Ovary (tissue), 9 donors: ENCODE measurements around the gene ZDHHC19. TPM values are rescaled to one million over a fixed set of nuclear protein-coding genes. Genes with fewer than 3 reads are reported as not detected.

ENCODE experiments used
- DNase-seq, 5 donors: peaks; one replicate each; pipeline ENCODE4 v3.0.0-alpha.2; 2019 to 2020
- H3K27ac ChIP-seq, 2 donors: fragments of 200-600 bp; one replicate each; pipeline versions ENCODE4 v1.5.1 to v1.8.0; 2019 to 2022
- H3K27me3 ChIP-seq: fragments of 200-600 bp; one replicate; pipeline ENCODE4 v1.8.0; 2022
- H3K36me3 ChIP-seq: fragments of 200-600 bp; sonication (generic); one replicate; pipeline ENCODE4 v1.5.1; 2019
- H3K4me1 ChIP-seq: one replicate; pipeline ENCODE4 v1.8.1; 2013; ENCODE audit warnings: mild to moderate bottlenecking, moderate library complexity; ENCODE audit not compliant: insufficient read depth
- H3K4me3 ChIP-seq: fragments of 200-600 bp; sonication (generic); one replicate; pipeline ENCODE4 v1.5.1; 2017
- H3K9me3 ChIP-seq, 2 donors: fragments of 200-600 bp in 1 of 2; sonication (generic) in 1 of 2; one replicate each; pipeline versions ENCODE4 v1.5.1 to v1.8.1; 2013 to 2019; ENCODE audit warnings: mild to moderate bottlenecking in 1 of 2, moderate library complexity in 1 of 2
- CTCF ChIP-seq, 3 donors: fragments of 450-650 bp in 2 of 3; fragments of 200-600 bp in 1 of 3; IDR thresholded peaks; one replicate each; pipeline versions ENCODE4 v1.5.1 to v1.8.0; 2016 to 2022; ENCODE audit warnings: antibody characterized with exemption in 3 of 3, mild to moderate bottlenecking in 1 of 3
- EP300 ChIP-seq: sonication (generic); formaldehyde crosslinking; IDR thresholded peaks from one replicate; pipeline ENCODE4 v1.6.1; 2017; ENCODE audit warnings: antibody characterized with exemption
- POLR2A ChIP-seq: fragments of 450-650 bp; IDR thresholded peaks from one replicate; pipeline ENCODE4 v1.6.1; 2017; ENCODE audit warnings: antibody characterized with exemption, mild to moderate bottlenecking, moderate library complexity
- WGBS, 3 donors: extraction: QIAGEN DNeasy Blood & Tissue Kit in 1 of 3; methylation state at CpG; one replicate each; pipeline versions ENCODE4 v1.1.5 to v1.1.7; 2013 to 2017; 5-methylcytosine and 5-hydroxymethylcytosine counted together
- intact Hi-C, 4 donors: fragments of 100-400 bp; cut with DNase I; formaldehyde crosslinking; loops; one replicate each; pipeline versions ENCODE4 v1.11.0 to v1.15.1; 2022 to 2023
- polyA plus RNA-seq, 2 donors: library from polyadenylated mRNA; stranded (reverse); fragments of 200-250 nt in 1 of 2; fragments of 350-450 nt in 1 of 2; fragmentation: Illumina TruSeq in 1 of 2; extraction: RNeasy Lipid Tissue Mini Kit (QIAGEN cat#74804) in 1 of 2; gene quantifications; one replicate each; pipeline ENCODE4 v1.2.3, GENCODE V29; 2013 to 2014
- total RNA-seq, 7 donors: library from RNA; depleted of rRNA in 2 of 7; stranded (reverse); fragments of >200 nt in 2 of 7; fragmentation: NEBNext Ultra II Directional in 3 of 7; extraction: Animal tissue kit (Norgen Biotek cat#: 25700) in 3 of 7; gene quantifications; one replicate each; pipeline versions ENCODE4 v1.1.0 to v1.2.4, GENCODE V29; 2016 to 2023
- donor health status: DM: no; HTN: no; CAD: no; lungs with moderate emphysema.
- donor health status: DM: no; HTN: no; CAD: no.
- donor health status: Bipolar disorder and iron deficiency.
- donor health status: DM: yes; HTN: yes; CAD: no.
- donor health status: DM: no; HTN: no; CAD: no.
- donor health status: DM: yes; HTN: yes; CAD: no.

ZDHHC19 gene
- total and polyA plus RNA-seq, 9 donors = 0.24 to 9.3 (median 4.5) TPM

DNA sequence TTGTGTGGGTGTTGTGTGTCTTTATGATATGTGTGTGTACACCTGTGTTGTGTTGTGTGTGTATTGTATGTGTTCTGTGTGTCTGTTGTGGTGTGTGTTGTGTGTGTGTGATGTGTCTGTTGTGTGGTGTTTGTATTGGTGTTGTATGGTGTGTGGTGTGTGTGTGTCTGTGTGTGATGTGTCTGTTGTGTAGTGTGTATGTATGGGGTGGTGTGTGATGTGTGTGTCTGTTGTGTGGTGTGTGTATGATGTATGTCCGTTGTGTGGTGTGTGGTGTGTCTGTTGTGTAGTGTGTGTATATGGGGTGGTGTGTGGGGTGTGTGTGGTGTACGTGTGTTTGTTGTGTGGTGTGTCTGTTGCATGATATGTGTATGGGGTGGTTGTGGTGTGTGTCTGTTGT is 46.6 kb downstream of the ZDHHC19 start:
- no peak overlapping the region for H3K27ac ChIP-seq
- no peak overlapping the region for H3K4me3 ChIP-seq
- DNase-seq = no peak
- intact Hi-C loops = no loop called here
- no peaks in the 10 kb centered on the region for H3K27me3 ChIP-seq
- 78 to 92% (median 87%) methylated on average over 2 of the region's 2 CpGs for WGBS, 3 donors
- no peak for TF ChIP-seq POLR2A
- H3K9me3 ChIP-seq = no peaks in the 10 kb centered on the region
- peaks cover 8% of the 10 kb centered on the region for H3K4me1 ChIP-seq
- H3K36me3 ChIP-seq = no peaks in the 10 kb centered on the region

- H3K36me3 ChIP-seq = no peaks in the 10 kb centered on the region
- H3K27me3 ChIP-seq = no peaks in the 10 kb centered on the region
- peak in 3 of 5 donors; percentile 40 to 53 (median 48) for DNase-seq
- intact Hi-C loops = no loop called here
- TF ChIP-seq POLR2A (no peak), CTCF (IDR thresholded peaks at IDR 0.05) (no peak), EP300 (no peak)
- no peaks in the 10 kb centered on the region for H3K9me3 ChIP-seq
- WGBS, 3 donors = 41 to 59% (median 46%) methylated on average over 24 of the region's 24 CpGs
- peaks cover 6% of the 10 kb centered on the region for H3K4me1 ChIP-seq
- peak overlapping the region in 1 of 2 donors; percentile 2 for H3K27ac ChIP-seq
- H3K4me3 ChIP-seq = no peak overlapping the region
Measured at GRCh38 chr3:196163666-196164493, 47.3 kb downstream of the ZDHHC19 start.

DNA sequence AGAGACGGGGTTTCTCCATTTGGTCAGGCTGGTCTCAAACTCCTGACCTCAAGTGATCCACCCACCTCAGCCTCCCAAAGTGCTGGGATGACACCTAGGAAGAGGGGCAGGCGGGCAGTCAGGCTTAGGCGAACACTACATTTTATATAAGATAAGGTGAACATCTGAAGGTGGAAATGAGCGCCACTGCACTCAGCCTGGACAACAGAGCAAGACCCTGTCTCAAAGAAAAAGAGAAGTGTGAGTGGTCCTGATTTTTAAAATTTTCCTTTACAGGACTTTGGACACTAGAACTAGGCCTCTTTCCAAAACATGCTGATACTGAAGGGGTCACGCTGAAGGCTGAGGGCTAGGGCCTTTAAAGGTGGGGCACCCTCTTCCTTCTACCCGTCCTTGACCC is 48.0 kb downstream of the ZDHHC19 start:
- WGBS, 3 donors = 96% methylated on average over 6 of the region's 6 CpGs
- intact Hi-C loops = no loop called here

GRCh38 chr3:196162679-196163078 is 48.5 kb downstream of the ZDHHC19 start:
- no peak overlapping the region for H3K27ac ChIP-seq
- intact Hi-C loops = no loop called here
- no peak overlapping the region for H3K4me3 ChIP-seq
- DNase-seq = no peak
- H3K9me3 ChIP-seq = no peaks in the 10 kb centered on the region
- WGBS, 3 donors = 86 to 92% (median 91%) methylated on average over 9 of the region's 9 CpGs
- H3K4me1 ChIP-seq = peaks cover 6% of the 10 kb centered on the region
- TF ChIP-seq CTCF (IDR thresholded peaks at IDR 0.05) = no peak
- no peak for TF ChIP-seq POLR2A
- TF ChIP-seq EP300 = no peak
- H3K27me3 ChIP-seq = no peaks in the 10 kb centered on the region
- no peaks in the 10 kb centered on the region for H3K36me3 ChIP-seq

More for the DNA sequence above, 48.0 kb downstream of the ZDHHC19 start:
- Histone ChIP-seq H3K4me3 (no peak overlapping the region), H3K4me1 (peaks cover 6% of the 10 kb centered on the region), H3K9me3 (no peaks in the 10 kb centered on the region), H3K27ac (no peak overlapping the region), H3K36me3 (no peaks in the 10 kb centered on the region), H3K27me3 (no peaks in the 10 kb centered on the region)
- DNase-seq = no peak
- TF ChIP-seq EP300 (no peak), POLR2A (no peak), CTCF (IDR thresholded peaks at IDR 0.05) (no peak)
